GM19395 (cell line): ENCODE results near the gene MDK.
"Not testable (repeated sequence)": the region's sequence is repeated elsewhere in the genome, so short reads cannot be mapped to it uniquely, and the experiment has no call there.

Experiments used
- ATAC-seq: cut with Tn5 transposase; IDR thresholded peaks from one replicate; pipeline ENCODE4 v1.9.1; 2021; ENCODE audit warnings: mild to moderate bottlenecking, moderate library complexity; ENCODE audit not compliant: unreplicated experiment

Gene MDK

DNA sequence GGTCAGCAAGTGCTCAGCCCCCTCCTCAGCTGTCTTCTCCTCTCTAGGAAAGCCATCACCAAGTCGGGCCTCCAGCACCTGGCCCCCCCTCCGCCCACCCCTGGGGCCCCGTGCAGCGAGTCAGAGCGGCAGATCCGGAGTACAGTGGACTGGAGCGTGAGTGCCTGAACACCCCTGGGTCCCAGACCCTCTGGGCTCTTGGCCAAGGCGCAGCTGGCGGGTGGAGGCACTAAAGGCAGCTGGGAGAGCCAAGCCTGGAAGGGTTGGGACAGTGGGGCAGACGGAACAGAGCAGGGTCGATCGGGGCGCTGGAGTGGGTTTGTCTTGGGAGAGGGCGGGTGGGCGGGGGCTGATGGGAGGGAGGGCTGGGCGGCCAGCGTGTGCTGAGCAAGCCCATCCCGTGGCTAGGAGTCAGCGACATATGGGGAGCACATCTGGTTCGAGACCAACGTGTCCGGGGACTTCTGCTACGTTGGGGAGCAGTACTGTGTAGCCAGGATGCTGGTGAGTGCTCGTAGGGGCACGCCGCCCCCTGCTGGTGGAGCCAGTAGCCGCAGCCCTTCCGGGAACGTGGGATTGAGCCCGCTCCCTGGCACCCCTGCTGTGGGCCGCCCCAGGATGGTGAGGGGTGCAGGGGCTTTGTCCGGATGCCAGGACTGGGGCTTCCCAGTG lies 14.1 kb upstream of the MDK start:
- ATAC-seq: peak; percentile 74

GRCh38 chr11:46367916-46368267 lies 13.6 kb upstream of the MDK start:
- ATAC-seq: no peak

GRCh38 chr11:46369458-46370152 lies 11.9 kb upstream of the MDK start:
- ATAC-seq: no peak

DNA sequence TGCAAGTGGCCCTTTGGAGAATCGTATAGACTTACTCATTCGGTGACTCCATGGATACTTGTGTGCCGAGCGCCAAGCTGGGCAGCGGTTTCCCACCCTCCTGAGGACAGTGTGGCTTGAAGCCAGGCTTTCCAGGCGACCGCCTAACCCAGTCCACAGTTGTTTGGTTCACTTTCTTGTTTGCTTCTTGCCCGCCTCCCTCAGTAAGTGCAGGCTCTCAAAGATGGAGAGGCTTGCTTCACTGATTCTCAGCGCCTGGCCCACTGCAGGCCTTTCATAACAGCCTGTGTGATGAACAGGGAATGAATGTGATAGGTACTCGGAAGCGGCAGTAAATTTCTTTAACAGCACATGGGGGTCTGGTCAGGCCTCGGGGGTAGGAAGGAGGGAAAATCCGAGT lies 11.2 kb upstream of the MDK start:
- no peak for ATAC-seq

- not testable (repeated sequence) for ATAC-seq
These were observed 10.2 kb upstream of the MDK start for GRCh38 chr11:46371262-46371661.

- no peak for ATAC-seq
These were observed 9.4 kb upstream of the MDK start for GRCh38 chr11:46372086-46372485.

DNA sequence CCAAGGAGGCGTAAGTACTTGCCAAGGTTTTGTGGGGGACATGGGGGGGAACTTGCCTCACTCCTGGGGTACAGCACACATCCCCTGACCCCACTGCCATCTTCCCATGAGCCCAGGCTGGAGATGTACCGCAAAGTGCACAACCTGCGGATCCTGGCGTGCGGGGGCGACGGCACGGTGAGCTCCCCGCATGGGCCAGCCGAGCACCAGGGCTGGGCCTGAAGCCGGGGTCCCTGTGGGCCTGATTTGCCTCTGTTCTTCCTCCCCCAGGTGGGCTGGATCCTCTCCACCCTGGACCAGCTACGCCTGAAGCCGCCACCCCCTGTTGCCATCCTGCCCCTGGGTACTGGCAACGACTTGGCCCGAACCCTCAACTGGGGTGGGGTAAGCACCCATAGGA lies 9.0 kb upstream of the MDK start:
- ATAC-seq: not testable (repeated sequence)

DNA sequence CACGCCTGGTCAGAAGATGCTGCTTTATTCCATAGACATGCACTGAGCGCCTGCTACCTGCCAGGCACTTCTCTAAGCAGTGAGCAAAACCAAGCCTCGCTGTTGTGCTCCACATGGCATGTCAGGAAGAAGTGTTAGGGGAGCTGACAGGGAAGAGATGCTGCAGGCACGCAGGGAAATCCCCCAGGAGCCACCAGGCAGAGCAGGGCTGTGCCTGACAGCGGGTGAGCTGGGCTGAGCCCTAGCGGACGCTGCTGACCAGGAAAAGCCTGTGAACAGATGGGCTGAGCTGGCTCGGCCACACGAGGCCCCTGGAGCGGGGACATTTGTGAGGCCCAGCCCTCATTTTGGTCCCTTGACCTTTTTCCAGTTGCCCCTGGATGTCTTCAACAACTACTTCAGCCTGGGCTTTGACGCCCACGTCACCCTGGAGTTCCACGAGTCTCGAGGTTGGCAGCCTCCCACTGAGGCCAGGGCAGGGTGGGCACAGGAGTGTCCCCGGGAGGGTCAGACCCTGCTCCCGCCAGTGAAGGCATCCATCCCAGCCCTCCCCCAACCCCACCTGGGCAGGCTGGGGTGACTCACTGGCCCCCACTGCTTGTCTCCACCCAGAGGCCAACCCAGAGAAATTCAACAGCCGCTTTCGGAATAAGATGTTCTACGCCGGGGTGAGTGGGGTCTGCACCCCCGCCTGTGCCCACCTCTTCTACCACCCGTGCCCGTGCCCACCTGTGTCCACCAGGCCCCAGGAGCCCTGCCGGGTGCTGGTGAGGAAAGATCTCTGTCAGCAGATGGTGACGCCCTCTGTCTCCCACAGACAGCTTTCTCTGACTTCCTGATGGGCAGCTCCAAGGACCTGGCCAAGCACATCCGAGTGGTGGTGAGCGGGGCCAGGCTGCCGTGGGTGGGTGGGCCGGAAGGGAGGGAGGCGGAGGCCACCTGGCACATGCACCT lies 7.4 kb upstream of the MDK start:
- ATAC-seq: no peak

DNA sequence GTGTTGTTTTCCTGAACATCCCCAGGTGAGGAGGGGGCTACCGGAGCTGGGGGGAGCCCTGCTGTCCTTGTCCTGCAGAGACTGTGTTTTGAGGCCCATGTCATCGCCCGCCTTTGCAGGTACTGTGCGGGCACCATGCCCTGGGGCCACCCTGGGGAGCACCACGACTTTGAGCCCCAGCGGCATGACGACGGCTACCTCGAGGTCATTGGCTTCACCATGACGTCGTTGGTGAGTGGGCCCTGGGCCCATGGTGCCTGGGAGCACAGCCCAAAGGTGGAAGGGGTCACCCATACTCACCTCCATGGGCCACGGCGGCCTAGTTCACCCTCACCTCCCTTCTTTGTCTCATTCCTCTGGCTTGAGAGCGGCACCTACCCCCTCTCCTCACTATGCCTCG lies 6.7 kb upstream of the MDK start:
- ATAC-seq: no peak

- ATAC-seq: no peak
These were observed 5.9 kb upstream of the MDK start for GRCh38 chr11:46375392-46376101.

- no peak for ATAC-seq
These were observed 5.0 kb upstream of the MDK start for GRCh38 chr11:46376258-46377050.

DNA sequence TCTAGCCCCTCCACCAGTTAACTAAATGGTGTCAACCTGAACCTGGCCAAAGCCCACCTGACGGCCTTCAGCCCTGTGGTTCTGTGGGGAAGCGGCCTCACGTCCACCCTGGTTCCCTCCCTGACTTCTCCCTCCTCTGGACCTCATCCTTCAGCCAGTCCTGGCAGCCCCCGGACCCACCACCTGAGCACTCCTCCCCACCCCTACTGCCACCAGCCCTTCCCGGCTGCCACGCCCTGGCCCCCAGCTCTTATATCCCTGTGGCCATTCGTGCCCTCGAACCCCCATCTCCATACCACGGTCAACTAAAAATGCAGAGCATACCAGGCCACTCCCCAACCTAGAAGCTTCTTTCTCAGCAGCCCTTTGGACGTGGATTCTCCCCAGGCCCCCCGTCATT lies 4.2 kb upstream of the MDK start:
- ATAC-seq: no peak

- no peak for ATAC-seq
These were observed 3.6 kb upstream of the MDK start for GRCh38 chr11:46377831-46378230.

GRCh38 chr11:46378296-46378695 lies 3.2 kb upstream of the MDK start:
- ATAC-seq: no peak

DNA sequence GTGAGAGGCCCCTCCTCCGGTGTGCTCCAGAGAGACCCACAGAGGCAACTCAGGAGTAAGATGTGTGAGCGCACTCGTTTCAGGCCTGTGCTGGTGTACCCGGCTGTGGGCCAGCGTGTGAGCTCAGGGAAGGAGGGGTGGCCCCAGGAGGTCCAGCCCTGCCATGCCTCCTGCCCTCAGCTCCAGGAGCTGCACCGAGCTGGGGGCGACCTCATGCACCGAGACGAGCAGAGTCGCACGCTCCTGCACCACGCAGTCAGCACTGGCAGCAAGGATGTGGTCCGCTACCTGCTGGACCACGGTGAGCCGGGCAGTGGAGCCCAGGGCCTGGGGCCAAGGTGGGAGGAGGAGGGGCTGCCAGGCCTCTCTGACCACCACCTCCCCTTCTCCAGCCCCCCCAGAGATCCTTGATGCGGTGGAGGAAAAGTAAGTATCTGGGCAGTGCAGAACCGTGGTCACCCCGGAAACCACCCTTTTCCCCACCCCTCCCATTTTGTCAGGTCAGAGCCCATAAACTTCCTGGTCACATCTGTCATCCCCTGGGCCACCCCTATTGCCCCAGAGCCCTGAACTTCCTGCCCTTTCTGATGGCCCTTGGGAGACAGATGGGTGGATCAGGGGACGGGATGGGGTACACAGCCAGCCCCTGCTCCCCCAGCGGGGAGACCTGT lies 2.5 kb upstream of the MDK start:
- no peak for ATAC-seq

DNA sequence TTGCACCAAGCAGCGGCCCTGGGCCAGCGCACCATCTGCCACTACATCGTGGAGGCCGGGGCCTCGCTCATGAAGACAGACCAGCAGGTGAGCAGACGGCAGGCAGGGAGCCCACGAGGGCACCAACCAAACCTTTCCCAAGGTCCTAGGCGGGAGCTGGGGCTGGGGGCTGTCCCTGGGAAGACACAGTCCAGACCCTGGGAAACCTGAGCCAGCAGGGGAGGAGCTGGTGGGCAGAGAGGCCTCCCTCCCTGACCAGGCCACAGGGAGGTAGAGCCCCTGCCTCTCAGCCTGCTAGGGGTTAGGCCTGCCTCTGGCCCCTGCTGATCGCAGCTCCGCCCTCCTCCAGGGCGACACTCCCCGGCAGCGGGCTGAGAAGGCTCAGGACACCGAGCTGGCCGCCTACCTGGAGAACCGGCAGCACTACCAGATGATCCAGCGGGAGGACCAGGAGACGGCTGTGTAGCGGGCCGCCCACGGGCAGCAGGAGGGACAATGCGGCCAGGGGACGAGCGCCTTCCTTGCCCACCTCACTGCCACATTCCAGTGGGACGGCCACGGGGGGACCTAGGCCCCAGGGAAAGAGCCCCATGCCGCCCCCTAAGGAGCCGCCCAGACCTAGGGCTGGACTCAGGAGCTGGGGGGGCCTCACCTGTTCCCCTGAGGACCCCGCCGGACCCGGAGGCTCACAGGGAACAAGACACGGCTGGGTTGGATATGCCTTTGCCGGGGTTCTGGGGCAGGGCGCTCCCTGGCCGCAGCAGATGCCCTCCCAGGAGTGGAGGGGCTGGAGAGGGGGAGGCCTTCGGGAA lies 1.8 kb upstream of the MDK start:
- ATAC-seq: not testable (repeated sequence)

DNA sequence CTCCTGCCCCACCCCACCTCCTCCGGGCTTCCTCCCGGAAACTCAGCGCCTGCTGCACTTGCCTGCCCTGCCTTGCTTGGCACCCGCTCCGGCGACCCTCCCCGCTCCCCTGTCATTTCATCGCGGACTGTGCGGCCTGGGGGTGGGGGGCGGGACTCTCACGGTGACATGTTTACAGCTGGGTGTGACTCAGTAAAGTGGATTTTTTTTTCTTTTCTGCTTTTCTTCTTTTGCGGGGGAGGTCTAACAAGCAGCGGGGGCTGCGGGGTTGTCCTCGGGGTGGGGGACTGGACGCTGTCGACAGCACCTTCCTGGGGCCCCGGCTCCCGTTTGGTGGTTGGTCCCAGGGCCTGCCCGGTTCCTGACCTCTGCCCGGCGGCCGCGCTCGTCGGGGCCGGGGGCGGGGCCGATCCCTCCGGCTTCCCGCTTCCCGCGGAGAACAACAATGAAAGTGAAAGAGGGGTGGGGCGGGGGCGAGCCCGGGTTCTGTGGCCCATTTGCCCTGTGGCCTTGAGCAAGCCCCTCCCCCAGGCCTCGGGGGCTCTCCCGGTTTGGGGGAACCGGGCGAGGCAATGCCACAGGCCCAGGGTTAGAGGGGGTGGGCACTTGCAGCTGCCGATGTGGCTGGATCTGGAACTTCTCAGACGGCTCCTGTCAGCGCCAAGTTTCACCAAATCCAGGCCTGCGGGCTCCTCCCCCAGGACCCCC lies 975 bp upstream of the MDK start:
- no peak for ATAC-seq
